GM21423 (cell line): Measurements from ENCODE around the gene RCVRN.
A peak's percentile ranks its signal among the peaks of the same experiment; 100 is the strongest.

ENCODE experiments used
- ATAC-seq: cut with Tn5 transposase; IDR thresholded peaks from one replicate; pipeline ENCODE4 v1.9.1; 2021; ENCODE audit warnings: mild to moderate bottlenecking, moderate library complexity; ENCODE audit not compliant: unreplicated experiment

RCVRN gene

GRCh38 chr17:9905078-9905415, at the start of gene RCVRN:
TSS of gene RCVRN (minus strand) at chr17:9905271. CDS start at chr17:9905180, 91 bp downstream.
- no peak for ATAC-seq

GRCh38 chr17:9953492-9953891, 48.4 kb upstream of the RCVRN start:
- ATAC-seq, result no peak

GRCh38 chr17:9951803-9952202, 46.7 kb upstream of the RCVRN start:
- ATAC-seq, result no peak

GRCh38 chr17:9948928-9949327, 43.9 kb upstream of the RCVRN start:
- ATAC-seq, result no peak

GRCh38 chr17:9944704-9945103, 39.6 kb upstream of the RCVRN start:
- ATAC-seq, result no peak

- no peak for ATAC-seq
Measured at GRCh38 chr17:9943343-9943742, 38.3 kb upstream of the RCVRN start.

GRCh38 chr17:9942885-9943284, 37.8 kb upstream of the RCVRN start:
- no peak for ATAC-seq

GRCh38 chr17:9941305-9941704, 36.2 kb upstream of the RCVRN start:
- no peak for ATAC-seq

GRCh38 chr17:9940841-9941240, 35.8 kb upstream of the RCVRN start:
- ATAC-seq, result no peak

GRCh38 chr17:9938764-9939163, 33.7 kb upstream of the RCVRN start:
- ATAC-seq, result no peak

GRCh38 chr17:9937901-9938300, 32.8 kb upstream of the RCVRN start:
- no peak for ATAC-seq

GRCh38 chr17:9937241-9937761, 32.2 kb upstream of the RCVRN start:
- ATAC-seq, result no peak

GRCh38 chr17:9936095-9936494, 31.0 kb upstream of the RCVRN start:
- no peak for ATAC-seq

- no peak for ATAC-seq
Measured at GRCh38 chr17:9935408-9935807, 30.3 kb upstream of the RCVRN start.

GRCh38 chr17:9934331-9934730, 29.3 kb upstream of the RCVRN start:
- no peak for ATAC-seq

GRCh38 chr17:9932491-9932890, 27.4 kb upstream of the RCVRN start:
- ATAC-seq, result no peak

GRCh38 chr17:9931144-9931741, 26.2 kb upstream of the RCVRN start:
- ATAC-seq, result no peak

- ATAC-seq, result no peak
Measured at GRCh38 chr17:9929871-9930270, 24.8 kb upstream of the RCVRN start.

- ATAC-seq, result no peak
Measured at GRCh38 chr17:9928601-9929333, 23.7 kb upstream of the RCVRN start.

GRCh38 chr17:9926150-9926804, 21.2 kb upstream of the RCVRN start:
- ATAC-seq, result no peak

GRCh38 chr17:9925457-9925856, 20.4 kb upstream of the RCVRN start:
- ATAC-seq, result no peak

- peak; percentile 72 for ATAC-seq
Measured at GRCh38 chr17:9924735-9925191, 19.7 kb upstream of the RCVRN start.
